Left lung (tissue), 14 donors: Measurements from ENCODE around the gene WWTR1. TPM values are rescaled to one million over a fixed set of nuclear protein-coding genes. Genes with fewer than 3 reads are reported as not detected.

ENCODE experiments used
- ATAC-seq: fragments of 200-7000 bp; cut with Tn5 transposase; one replicate; pipeline ENCODE4 v1.9.1; 2020; ENCODE audit warnings: moderate library complexity
- DNase-seq, 4 donors: peaks; one replicate each; pipeline ENCODE4 v3.0.0-alpha.2; 2013 to 2020
- H3K27ac ChIP-seq, 2 donors: fragments of 200-600 bp; sonication (generic) in 1 of 2; one replicate each; pipeline versions ENCODE4 v1.5.0 to v1.8.0; 2020 to 2021
- H3K27me3 ChIP-seq, 2 donors: fragments of 200-600 bp; sonication (generic) in 1 of 2; one replicate each; pipeline versions ENCODE4 v1.5.0 to v1.8.0; 2020 to 2021
- H3K36me3 ChIP-seq, 2 donors: fragments of 200-600 bp; sonication (generic) in 1 of 2; one replicate each; pipeline versions ENCODE4 v1.5.0 to v1.8.0; 2020 to 2021
- H3K4me1 ChIP-seq, 2 donors: fragments of 200-600 bp; one replicate each; pipeline ENCODE4 v1.8.0; 2021
- H3K4me3 ChIP-seq, 2 donors: fragments of 200-600 bp; sonication (generic) in 1 of 2; one replicate each; pipeline versions ENCODE4 v1.5.0 to v1.8.0; 2020 to 2021; ENCODE audit warnings: mild to moderate bottlenecking in 1 of 2
- H3K9me3 ChIP-seq, 2 donors: fragments of 200-600 bp; sonication (generic) in 1 of 2; one replicate each; pipeline versions ENCODE4 v1.5.0 to v1.8.0; 2020 to 2021
- CTCF ChIP-seq, 2 donors: fragments of 200-600 bp; sonication (generic) in 1 of 2; IDR thresholded peaks; one replicate each; pipeline versions ENCODE4 v1.5.0 to v1.8.0; 2021; ENCODE audit warnings: antibody characterized with exemption in 2 of 2
- intact Hi-C, 2 donors: fragments of 100-400 bp; cut with DNase I; formaldehyde crosslinking; loops; one replicate each; pipeline versions ENCODE4 v1.11.2 to v1.14.2; 2022
- long read RNA-seq, 12 donors: library from polyadenylated mRNA in 2 of 12; unstranded in 2 of 12; transcript quantifications; one replicate each; pipeline ENCODE4 v2.0.0 and lab custom pipeline, GENCODE V29; 2019 to 2026
- polyA plus RNA-seq, 6 donors: library from polyadenylated mRNA; unstranded; fragments of 120-200 nt; gene quantifications; one replicate each; pipeline ENCODE4 v1.2.1, GENCODE V29; 2013; ENCODE audit not compliant: insufficient read length in 6 of 6
- total RNA-seq, 2 donors: library from RNA; stranded (reverse); fragmentation: NEBNext Ultra II Directional; extraction: Animal tissue kit (Norgen Biotek cat#: 25700); gene quantifications; one replicate each; pipeline ENCODE4 v1.2.1, GENCODE V29; 2021
- donor health status: DM: no; HTN: yes; CAD: no.
- donor health status: DM: no; HTN: no; CAD: no.

The WWTR1 gene
- 10 to 100 TPM; 74.2 to 76.6 TPM for total RNA-seq
- polyA plus RNA-seq, result 100 to 1,000 TPM; 103 to 124 (median 110) TPM
- long read RNA-seq, donor 1, transcript WWTR1-201 (7 exons, 2,103 nt), result major isoform, 22 of 79 reads
- long read RNA-seq, donor 1, partial matches to known transcripts, result 56 of 79 reads
- long read RNA-seq, donor 1, other reads (novel, unspliced or antisense), result 0 of 79 reads
- long read RNA-seq, donor 2, transcript WWTR1-201 (7 exons, 2,103 nt), result major isoform, 15 of 55 reads
- long read RNA-seq, donor 2, partial matches to known transcripts, result 38 of 55 reads
- long read RNA-seq, donor 2, other reads (novel, unspliced or antisense), result 0 of 55 reads
- long read RNA-seq, donor 3, transcript WWTR1-201 (7 exons, 2,103 nt), result major isoform, 11 of 11 reads
- long read RNA-seq, donor 3, partial matches to known transcripts, result 0 of 11 reads
- long read RNA-seq, donor 3, other reads (novel, unspliced or antisense), result 0 of 11 reads
- long read RNA-seq, donor 4, partial matches to known transcripts, result 18 of 27 reads
- long read RNA-seq, donor 4, other reads (novel, unspliced or antisense), result 5 of 27 reads
- long read RNA-seq, donor 5, transcript WWTR1-201 (7 exons, 2,103 nt), result major isoform, 15 of 136 reads
- long read RNA-seq, donor 5, partial matches to known transcripts, result 118 of 136 reads
- long read RNA-seq, donor 5, other reads (novel, unspliced or antisense), result 0 of 136 reads
- long read RNA-seq, donor 6, transcript WWTR1-201 (7 exons, 2,103 nt), result major isoform, 6 of 12 reads
- long read RNA-seq, donor 6, partial matches to known transcripts, result 5 of 12 reads
- long read RNA-seq, donor 6, other reads (novel, unspliced or antisense), result 0 of 12 reads
- long read RNA-seq, donor 7, transcript WWTR1-201 (7 exons, 2,103 nt), result major isoform, 9 of 9 reads
- long read RNA-seq, donor 7, partial matches to known transcripts, result 0 of 9 reads
- long read RNA-seq, donor 7, other reads (novel, unspliced or antisense), result 0 of 9 reads
- long read RNA-seq, donor 8, transcript WWTR1-201 (7 exons, 2,103 nt), result major isoform, 18 of 24 reads
- long read RNA-seq, donor 8, partial matches to known transcripts, result 6 of 24 reads
- long read RNA-seq, donor 8, other reads (novel, unspliced or antisense), result 0 of 24 reads
- long read RNA-seq, donor 9, result 0 reads
- long read RNA-seq, donor 10, partial matches to known transcripts, result 18 of 22 reads
- long read RNA-seq, donor 10, other reads (novel, unspliced or antisense), result 3 of 22 reads
- long read RNA-seq, donor 11, partial matches to known transcripts, result 7 of 11 reads
- long read RNA-seq, donor 11, other reads (novel, unspliced or antisense), result 0 of 11 reads
- long read RNA-seq, donor 12, transcript WWTR1-201 (7 exons, 2,103 nt), result major isoform, 13 of 13 reads
- long read RNA-seq, donor 12, partial matches to known transcripts, result 0 of 13 reads
- long read RNA-seq, donor 12, other reads (novel, unspliced or antisense), result 0 of 13 reads

- Histone ChIP-seq H3K9me3 (no peaks in the 10 kb centered on the region), H3K36me3 (no peaks in the 10 kb centered on the region), H3K27me3 (peaks cover 0 to 87% of the 10 kb centered on the region in 2 donors), H3K4me1 (peaks cover 13 to 35% of the 10 kb centered on the region in 2 donors), H3K27ac (peak within 1 kb of the TSS; percentile 92 to 99), H3K4me3 (peak within 1 kb of the TSS; percentile 61 to 64)
- ATAC-seq (peak; percentile 89), DNase-seq (peak; percentile 90 to 95 (median 93))
- intact Hi-C loops, result loop anchor here in 1 of 2 donors (5.0 to 10.0 kb wide), 2 partner anchors 83 to 131 kb away; no protein-coding TSS in a partner anchor
- no peak for TF ChIP-seq CTCF (IDR thresholded peaks at IDR 0.05)
Observed at GRCh38 chr3:149657926-149658743, at the start of gene WWTR1. TSS of gene WWTR1 (minus strand) at chr3:149658025. CDS start at chr3:149657306, 719 bp downstream.

GRCh38 chr3:149706905-149707304 lies 49.1 kb upstream of the WWTR1 start:
- TF ChIP-seq CTCF (IDR thresholded peaks at IDR 0.05), result no peak
- H3K27ac ChIP-seq, result no peak overlapping the region
- no peaks in the 10 kb centered on the region for H3K36me3 ChIP-seq
- H3K4me1 ChIP-seq, result no peaks in the 10 kb centered on the region
- DNase-seq, result peak in 2 of 4 donors; percentile 84 to 92
- H3K4me3 ChIP-seq, result no peak overlapping the region
- no peak for ATAC-seq
- intact Hi-C loops, result no loop called here
- H3K27me3 ChIP-seq, result no peaks in the 10 kb centered on the region
- no peaks in the 10 kb centered on the region for H3K9me3 ChIP-seq

GRCh38 chr3:149705416-149705815 lies 47.6 kb upstream of the WWTR1 start:
- no peak for TF ChIP-seq CTCF (IDR thresholded peaks at IDR 0.05)
- Histone ChIP-seq H3K9me3 (no peaks in the 10 kb centered on the region), H3K4me1 (no peaks in the 10 kb centered on the region), H3K27me3 (no peaks in the 10 kb centered on the region), H3K36me3 (no peaks in the 10 kb centered on the region), H3K27ac (no peak overlapping the region), H3K4me3 (no peak overlapping the region)
- intact Hi-C loops, result no loop called here
- DNase-seq, result no peak
- no peak for ATAC-seq

- ATAC-seq, result no peak
- TF ChIP-seq CTCF (IDR thresholded peaks at IDR 0.05), result no peak
- no peaks in the 10 kb centered on the region for H3K4me1 ChIP-seq
- H3K9me3 ChIP-seq, result peaks cover 0 to 6% of the 10 kb centered on the region in 2 donors
- intact Hi-C loops, result no loop called here
- no peak overlapping the region for H3K4me3 ChIP-seq
- no peak for DNase-seq
- H3K27me3 ChIP-seq, result no peaks in the 10 kb centered on the region
- no peak overlapping the region for H3K27ac ChIP-seq
- no peaks in the 10 kb centered on the region for H3K36me3 ChIP-seq
Observed at GRCh38 chr3:149703466-149703865, 45.6 kb upstream of the WWTR1 start.
